Activated CD4-positive, alpha-beta T cell treated with anti-CD3 and anti-CD28 coated beads, Interleukin-2, Interleukin-4, amounts not matched to agents 100 ng/mL and 50 ng/mL, durations not matched to agents 16 hours and 8 hours (primary cell): ENCODE results near the gene MFAP2.

Experiments used
- DNase-seq: peaks from one replicate; pipeline ENCODE4 v3.0.0-alpha.2; 2020; ENCODE audit warnings: low spot score

The MFAP2 gene, protein sequence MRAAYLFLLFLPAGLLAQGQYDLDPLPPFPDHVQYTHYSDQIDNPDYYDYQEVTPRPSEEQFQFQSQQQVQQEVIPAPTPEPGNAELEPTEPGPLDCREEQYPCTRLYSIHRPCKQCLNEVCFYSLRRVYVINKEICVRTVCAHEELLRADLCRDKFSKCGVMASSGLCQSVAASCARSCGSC

DNA sequence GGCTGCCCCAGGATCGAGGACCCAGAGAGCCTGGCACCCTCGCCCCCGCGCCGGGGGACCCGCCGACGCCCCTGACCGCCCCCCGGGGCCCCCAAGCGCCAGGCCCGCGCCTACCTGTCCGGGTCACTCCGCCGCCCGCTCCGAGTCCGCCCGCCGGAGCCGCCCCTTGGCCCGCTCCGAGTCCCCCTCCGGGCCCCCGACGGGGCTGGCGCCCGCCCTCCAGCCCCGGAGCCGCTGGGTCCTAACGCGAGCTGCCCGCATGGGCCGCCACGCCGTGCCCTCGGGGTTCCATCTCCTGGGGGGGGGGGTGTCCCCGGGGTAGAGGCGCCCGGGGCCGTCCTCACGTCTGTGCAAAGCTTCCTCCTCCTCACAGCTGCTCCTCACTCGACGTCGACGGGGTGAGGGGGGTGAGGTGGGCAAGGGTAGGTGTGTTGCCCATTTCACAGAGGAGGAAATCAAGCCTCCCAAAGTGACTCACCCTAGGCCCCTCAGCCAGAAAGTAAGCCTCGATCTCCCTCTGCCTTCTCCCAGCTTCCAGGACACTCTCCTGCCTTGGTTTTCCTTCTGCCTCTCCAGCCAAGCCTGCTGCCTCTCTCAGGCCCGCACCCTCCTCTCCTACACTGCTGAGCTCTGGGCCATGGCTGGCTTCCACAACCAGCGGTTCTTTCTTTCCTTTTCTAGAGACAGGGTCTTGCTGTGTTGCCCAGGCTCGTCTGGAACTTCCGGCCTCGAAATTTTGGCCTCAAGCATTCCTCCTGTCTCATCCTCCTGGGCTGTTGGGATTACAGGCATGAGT, at the start of gene MFAP2:
TSS of gene MFAP2 (minus strand) at position 148 of the 796 bp plus-strand sequence. CDS start 2,347 bp downstream, outside the sequence.
- no peak for DNase-seq

DNA sequence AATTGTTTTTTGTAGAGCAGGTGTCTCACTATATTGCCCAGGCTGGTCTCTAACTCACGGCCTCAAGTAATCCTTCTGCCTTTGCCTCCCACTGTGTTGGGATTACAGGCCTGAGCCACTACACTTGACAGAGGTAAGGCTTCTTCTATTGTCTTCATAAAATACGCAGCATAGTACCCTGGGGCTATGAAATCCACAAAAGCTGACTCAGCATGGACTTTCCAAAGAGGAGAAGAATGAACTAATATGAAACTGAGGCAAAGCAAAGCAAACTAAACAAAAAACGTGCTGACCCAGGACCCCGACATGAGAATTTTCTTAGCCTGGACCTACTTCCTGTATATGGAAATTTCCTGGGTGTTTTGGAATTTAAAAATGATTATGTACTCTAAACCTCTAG, 49.8 kb upstream of the MFAP2 start:
- no peak for DNase-seq

DNA sequence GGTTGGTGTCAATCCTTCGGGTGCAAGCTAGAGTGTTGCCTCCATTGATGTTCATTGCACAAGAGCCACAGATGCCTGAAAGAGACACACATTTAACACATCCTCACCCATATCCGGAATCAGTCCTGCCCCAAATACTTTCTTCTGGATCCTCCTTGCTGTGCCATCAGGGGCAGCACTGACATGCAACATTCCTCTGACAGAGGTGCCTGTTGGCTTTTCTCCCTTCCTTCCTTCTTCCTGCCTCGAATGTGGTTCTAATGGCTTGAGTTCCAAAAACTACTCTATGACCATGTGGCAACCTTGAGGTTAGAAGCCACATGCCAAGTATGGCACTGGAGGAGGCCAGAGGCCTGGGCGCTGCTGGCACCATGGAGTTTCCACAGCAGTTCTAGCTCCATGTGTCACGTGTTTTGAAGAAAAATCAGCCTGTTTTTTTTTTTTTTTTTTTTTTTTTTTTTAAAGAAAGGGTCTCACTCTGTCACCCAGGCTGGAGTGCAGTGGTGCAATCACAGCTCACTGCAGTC, 48.3 kb upstream of the MFAP2 start:
- no peak for DNase-seq

DNA sequence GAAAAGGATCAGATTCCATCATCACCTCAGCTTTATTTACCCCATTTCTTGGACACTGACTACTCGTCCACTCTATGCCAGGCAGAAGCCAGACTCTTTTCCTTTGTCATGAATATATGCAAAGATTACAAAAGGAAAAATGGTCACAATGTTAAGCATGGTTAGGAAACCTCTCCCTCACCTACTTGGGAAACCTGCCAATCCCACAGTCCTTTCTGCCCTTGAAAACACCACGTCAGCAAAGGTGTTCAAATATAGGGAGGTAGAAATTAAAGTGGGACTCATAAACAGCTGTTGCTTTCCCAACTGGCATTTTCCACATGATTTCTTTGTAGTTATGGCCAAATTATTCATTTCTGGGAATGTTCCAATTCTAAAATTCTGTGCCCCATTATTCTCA, 47.5 kb upstream of the MFAP2 start:
- no peak for DNase-seq

DNA sequence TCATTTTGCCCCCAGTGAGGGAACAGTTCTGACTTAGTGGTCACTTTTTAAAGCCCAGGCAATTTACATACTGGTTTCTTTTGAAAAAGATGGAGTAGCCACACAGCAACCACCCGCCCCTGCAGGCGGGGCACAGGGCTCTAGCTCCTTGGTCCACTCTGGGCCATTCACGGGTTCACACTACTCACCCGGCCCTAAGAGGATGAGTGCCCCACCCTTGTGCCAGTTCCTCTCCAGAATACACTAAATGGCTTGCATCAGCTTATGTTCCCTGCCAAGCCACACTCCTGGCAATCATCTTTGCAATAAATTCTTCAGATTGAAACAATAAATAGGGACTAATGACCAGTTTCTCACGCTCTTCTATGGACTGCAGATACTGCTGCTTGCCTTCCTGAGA, 47.0 kb upstream of the MFAP2 start:
- no peak for DNase-seq

DNA sequence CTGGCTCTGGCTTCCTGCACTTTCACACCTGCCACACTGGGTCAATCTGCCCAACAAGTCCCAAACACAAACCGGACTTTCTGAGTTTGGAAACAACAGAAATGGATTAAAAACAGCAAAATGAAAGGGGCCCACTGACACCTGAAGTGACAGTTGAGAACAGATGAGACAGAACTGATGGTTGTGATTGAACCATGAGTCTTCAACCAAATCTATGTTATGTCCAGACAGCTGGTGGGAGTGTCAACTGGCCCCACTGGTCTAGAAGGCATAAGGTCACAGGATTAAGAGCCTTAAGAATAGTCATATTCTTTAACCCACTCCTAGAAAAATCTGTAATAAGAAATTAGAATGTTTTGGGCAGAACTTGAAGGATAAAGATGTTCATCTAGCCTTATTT, 44.3 kb upstream of the MFAP2 start:
- no peak for DNase-seq

DNA sequence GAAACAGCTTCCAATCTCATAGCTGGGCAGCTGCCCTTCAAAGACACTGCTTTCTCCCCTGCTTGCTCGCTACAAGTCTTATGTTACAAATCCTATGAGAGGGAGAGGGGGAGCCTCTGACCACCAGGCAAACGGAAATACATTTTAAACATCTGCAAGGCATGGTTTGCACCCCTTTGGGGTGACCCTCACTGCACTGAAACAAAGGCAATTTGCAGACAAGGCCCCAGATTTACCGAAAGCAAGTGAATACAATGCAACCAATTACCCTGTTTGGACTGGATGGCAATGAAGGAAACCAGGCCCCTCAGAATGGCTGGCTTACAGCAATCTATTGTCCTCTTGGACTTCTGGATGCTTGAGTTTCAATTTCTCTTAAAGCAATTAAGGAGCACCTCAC, 43.2 kb upstream of the MFAP2 start:
- DNase-seq: no peak

DNA sequence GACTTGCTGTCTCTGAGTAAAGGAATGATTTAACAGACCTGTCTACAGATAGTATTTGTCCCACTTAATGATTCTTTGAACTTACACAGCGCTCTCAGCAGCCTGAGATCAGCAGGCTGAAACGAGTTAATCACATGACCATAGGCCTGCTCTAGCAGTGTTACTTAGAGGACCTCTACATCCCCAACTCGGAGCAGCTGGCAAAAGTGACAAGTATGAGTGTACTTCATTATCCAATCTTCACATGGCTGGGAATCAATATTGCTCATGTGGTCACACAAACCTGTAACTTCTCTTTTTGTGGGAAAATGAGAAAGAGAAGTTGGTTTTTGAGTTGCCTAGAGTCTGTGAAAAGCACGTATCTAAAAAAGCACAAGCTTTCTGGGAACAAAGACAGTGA, 42.7 kb upstream of the MFAP2 start:
- no peak for DNase-seq

DNA sequence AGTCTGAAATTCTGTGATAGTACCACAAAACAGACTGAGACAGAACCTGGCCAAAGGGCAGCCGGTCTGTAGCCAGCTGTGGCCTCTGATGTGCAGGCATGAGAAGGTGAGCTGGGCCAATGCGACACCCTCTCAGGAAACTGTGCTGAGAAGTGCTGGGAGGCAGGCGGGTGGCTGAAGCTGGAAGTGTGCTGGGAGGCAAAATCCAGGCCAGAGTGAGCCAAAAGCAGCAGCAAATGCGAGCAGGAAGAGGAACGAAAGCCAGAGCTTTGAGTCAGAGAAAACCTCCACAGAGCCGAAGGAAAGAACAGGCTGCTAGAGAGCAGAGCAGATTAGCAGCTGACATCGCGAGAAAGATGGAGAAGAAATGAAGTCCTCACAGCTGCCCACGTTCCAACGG, 41.5 kb upstream of the MFAP2 start:
- no peak for DNase-seq

DNA sequence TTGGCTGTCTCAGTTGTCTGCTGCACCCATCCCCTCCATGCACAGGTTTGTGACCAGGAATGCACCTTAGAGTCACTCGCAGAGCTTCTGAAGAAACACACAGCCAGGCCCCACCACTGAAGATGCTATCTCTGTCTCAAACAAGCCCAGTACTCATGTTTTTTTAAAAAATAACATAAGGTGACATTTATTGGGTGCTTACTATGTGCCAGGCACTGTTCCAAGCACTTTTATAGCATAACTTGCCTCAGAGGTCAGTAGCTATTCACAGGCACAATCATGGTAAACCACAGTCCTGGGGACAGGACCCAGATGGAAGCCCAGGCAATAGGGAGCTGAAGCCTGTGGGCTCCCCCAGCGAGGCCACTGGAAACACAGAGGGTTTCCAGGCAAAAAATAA, 40.1 kb upstream of the MFAP2 start:
- DNase-seq: no peak

DNA sequence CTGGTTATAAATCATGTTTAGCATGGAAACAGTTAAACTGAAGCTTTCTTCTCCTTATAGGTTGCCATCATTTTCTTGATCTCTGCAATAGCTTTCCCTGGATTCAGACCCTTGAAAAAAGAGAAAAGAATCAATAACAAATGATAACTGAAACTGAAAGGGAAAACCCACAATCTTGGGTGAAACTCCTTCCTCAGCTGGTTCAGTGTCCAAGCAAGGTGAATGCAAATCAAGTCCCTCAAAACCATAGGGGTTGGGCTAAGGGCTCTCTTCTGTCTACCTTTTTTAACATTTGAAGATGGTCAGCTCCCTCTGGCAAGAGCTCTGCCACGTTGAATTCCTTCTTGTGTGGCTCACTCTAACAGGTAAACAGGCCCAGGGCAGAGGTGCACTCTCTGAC, 38.4 kb upstream of the MFAP2 start:
- no peak for DNase-seq

DNA sequence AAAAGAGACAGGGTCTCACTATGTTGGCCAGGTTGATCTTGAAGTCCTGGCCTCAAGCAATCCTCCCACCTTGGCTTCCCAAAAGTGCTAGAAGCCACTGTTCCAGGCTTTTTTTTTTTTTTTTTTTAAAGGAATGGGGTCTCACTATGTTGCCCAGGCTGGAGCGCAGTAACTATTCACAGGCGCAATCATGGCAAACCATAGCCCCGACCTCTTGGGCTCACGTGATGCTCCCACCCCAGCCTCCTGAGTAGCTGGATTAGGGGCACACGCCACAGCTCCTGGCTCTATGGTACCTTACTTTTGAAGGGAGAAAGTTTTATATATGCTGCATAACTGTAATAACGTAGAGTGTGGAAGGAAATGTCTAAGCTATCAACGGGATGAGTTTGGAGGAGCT, 37.0 kb upstream of the MFAP2 start:
- DNase-seq: no peak

DNA sequence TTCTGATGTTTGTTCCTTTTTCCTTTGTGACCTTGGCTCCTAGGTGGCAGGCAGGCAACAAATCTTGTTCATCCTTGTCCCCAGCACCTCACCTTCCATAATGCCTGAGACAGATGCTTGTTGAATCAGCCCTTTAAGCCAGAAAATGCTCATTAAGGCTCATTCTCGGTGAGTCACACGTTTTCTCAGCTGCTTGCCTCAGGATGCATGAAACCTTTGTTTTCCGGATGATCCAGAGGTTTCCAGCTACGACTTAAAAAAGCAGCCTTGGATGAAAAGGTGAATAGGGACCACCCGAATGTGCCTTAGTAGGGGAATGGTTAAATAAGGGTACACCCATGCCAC, 35.9 kb upstream of the MFAP2 start:
- no peak for DNase-seq

DNA sequence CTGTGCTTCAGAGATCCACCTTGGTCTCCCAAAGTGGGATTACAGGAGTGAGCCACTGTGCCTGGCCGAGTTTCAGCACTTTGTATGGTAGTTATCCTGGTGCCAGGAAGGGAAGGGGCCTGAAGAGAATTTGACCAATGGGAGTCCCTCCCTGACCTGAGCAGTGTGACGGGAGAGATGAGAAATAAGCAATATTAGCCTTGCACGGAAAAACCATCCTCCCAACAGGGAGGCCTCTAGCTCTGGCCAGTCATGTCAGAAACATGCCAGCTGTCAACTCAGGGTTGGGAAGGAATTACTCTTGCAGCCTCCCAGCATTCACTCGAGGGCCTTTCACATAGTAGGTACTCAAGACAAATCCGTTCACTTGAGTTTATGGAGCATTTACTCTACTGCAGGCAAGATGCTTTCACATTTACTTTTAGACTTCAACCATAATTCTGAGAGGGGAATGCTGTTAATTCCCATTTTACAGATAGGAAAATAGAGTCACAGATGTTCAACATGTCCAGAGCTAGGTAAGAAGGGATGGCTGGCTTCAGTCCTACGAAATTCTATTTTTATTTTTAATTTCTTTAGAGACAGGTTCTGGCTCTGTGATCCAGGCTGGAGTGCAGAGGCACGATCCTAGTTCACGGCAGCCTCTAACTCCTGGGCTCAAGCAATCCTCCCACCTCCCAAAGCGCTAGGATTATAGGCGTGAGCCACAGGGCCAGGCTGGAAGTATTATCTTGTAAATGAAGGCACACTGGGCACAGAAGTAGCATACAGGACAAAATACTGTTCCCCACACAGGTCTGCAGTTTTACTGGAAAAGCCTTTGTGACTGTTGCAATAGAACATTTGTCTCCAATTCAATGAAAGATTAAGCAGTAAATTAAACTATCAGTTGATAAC, 34.5 kb upstream of the MFAP2 start:
- no peak for DNase-seq

DNA sequence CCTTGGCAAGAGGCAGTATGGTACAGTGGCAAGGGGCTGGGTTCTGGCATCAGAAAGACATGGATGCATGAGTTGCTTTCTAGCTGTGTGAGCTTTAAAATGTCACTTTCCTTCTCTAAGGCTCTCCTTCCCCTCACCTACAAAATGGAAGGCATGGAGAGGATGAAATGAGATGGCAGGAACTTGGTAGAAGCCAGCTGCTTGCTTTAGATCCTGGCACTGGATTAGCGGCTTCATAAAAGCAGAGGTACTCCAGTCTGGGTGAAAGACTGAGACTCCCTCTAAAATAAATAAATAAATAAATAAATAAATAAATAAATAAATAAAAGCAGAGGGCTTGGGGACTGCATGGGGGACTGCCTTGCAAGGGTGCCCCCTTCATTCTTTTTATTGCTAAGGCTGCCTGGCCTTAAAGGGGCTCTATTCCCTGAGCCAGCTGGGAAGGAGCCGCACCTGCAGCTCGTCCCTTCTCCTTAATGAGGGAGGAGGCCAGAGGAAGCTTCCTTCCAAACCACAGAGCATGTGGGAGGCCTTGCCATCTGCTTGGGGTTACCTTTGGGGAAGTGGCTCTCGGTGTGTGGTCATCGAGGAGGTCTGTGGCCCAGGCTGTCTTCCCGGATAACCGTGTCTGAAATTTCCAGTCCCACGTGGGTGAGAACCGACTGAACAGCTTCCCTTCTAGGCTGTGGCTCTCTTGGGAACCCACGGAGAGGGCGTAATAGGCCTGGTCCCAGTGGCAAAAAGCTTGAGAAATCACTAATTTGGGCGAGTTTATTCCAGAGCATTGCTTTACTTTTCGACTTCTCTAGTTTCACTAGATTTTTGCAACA, 33.3 kb upstream of the MFAP2 start:
- DNase-seq: no peak

DNA sequence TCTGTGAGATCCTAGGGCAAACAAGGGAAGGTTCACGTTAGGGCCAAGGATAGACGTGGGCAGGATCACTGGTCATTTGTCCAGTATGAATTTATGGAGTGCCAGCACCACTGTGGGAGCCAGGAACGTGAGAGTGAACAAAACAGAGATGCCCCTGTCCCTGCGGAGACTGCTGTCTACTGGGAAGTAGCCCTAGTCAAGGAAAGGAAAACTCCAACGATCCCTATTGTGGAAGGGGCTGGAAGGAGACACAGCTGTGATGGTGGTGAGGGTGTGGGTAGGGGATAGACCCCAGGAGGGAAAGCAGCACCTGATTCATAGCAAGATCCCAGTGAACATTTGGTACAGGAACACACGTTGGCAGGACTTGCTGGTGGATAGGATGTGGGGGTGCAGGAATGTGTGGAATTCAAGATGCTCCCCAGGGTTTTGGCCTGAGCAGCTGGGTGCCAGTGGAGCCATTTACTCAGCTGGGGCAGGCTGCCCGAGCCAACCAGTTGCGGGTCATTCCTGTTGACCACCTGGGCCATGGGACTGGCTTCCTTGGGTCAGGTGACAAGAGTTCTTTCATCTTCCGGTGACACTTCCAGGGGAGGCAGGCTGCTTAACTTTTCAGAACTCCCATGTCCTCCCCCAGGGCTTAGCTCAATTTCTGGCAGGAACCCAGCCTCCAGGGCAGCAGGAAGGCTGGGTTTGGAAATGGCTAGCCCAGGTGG, 32.5 kb upstream of the MFAP2 start:
- no peak for DNase-seq

DNA sequence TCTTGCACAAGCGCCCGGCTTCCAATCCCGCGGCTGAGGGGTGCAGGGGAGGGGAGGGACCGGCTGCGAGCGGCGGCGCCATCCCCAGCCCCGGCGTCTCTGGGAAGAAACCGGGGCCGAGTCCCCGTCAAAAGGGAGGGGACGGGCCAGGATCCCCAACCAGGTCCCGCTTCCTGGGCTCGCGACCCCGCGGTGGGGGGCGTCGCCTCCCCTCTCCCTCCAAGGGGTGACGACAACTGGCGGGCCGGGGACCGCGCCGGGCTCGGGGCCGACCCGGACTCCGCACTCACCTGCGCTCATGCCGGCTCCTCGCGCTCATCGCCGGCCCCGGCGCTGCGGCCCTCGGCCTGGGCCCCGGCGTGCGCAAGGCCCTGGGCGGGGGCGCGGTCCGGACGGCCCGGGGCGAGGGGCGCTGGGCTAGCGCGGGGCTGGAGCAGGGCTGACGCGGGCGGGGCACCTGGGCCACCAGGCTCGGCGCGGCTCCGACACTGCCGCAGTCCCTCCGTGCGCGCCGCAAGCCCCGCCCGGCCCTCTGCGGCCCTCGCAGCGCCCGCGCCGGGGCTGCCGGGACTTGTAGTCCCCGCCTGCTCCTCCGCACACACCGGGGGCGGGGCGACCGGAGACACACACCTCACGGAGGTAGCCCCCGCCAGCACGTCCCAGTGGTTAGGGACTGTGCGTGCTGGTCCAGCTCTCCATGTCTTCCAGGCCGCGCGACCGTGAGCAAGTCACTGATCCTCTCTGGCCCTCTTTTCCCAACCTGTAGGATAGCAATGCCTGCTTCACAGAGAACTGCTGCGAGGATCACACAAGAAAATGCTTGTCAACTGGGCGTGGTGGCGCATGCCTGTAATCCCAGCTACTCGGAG, 31.3 kb upstream of the MFAP2 start, which contains the start of gene ATP13A2:
TSS of gene ATP13A2 (minus strand) at position 490 of the 869 bp plus-strand sequence. CDS start at position 300, 190 bp downstream.
- peak; percentile 81 for DNase-seq

DNA sequence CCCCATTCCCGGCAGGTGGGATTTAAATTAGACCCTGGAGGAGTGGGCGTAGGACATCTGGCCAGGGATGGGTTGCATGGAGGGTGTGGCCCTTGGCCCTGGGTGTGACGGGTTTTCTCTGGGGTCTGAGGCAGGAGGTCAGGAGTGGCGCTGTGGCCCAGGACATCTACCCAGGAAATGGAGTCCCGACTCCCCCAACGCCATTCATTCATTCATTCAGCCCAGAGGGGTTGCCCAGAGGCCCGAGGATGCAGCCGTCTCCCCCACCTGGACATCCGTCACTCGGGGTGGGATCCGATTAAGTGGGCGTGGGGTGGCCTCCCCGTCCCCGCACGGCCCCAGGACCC, 30.6 kb upstream of the MFAP2 start:
- no peak for DNase-seq

DNA sequence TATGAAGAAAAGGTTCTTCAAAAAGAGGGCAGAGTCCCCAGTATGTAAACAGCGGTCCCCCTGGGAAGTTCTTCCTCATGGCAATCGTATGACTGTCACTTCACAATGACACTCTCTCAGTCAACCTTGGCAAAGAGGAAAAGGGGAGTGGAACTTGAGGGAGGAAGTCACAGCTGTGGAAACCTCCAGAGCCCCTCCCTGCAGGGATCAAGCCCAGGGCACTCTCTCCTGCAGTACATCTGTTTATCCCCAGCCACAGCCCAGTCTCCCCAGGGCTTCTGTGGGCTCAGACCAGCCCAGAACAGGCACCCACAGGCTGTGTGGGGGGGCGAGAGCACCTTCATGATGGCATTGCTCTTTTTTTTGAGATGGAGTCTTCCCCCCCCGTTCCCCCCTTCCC, 29.3 kb upstream of the MFAP2 start:
- DNase-seq: no peak

DNA sequence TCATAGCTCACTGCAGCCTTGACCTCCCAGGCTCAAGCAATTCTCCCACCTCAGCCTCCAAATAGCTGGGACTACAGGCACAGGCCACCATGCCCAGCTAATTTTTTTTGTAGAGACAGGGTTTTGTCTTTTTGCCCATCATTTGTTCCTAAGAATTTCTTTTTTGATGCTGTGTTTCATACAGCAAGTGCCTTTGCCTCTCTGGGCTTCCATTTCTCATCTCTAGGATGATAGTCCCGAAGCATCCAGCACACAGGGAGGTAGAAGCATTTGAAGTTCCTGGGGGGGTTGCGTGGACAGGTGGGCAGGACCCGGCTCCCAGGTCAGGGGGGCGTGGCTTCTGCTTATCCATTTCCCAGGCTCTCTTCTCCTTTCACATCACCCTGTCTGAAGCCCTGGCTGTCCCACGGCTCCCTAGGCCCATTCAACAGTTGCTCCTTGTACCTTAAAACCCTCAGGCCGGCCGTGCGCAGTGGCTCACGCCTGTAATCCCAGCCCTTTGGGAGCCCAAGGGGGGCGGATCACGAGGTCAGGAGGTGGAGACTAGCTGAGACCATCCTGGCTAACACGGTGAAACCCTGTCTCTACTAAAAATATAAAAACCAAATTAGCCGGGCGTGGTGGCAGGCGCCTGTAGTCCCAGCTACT, 27.9 kb upstream of the MFAP2 start:
- no peak for DNase-seq
